Stimulated activated CD8-positive, alpha-beta memory T cell treated with anti-CD3 and anti-CD28 coated beads, Interleukin-4, amount 100 ng/mL, for 24 hours (primary cell): Measurements from ENCODE around the gene PTPRR.

Experiments
- DNase-seq: peaks from one replicate; pipeline ENCODE4 v3.0.0-alpha.2; 2020; ENCODE audit warnings: low read depth

Gene PTPRR

GRCh38 chr12:70908978-70909377 is 11.6 kb downstream of the PTPRR start:
- DNase-seq: no peak

- no peak for DNase-seq
Observed at GRCh38 chr12:70907412-70907811, 13.1 kb downstream of the PTPRR start.

GRCh38 chr12:70895956-70896355 is 24.6 kb downstream of the PTPRR start:
- no peak for DNase-seq

- DNase-seq: no peak
Observed at GRCh38 chr12:70892593-70892992, 27.9 kb downstream of the PTPRR start.

DNA sequence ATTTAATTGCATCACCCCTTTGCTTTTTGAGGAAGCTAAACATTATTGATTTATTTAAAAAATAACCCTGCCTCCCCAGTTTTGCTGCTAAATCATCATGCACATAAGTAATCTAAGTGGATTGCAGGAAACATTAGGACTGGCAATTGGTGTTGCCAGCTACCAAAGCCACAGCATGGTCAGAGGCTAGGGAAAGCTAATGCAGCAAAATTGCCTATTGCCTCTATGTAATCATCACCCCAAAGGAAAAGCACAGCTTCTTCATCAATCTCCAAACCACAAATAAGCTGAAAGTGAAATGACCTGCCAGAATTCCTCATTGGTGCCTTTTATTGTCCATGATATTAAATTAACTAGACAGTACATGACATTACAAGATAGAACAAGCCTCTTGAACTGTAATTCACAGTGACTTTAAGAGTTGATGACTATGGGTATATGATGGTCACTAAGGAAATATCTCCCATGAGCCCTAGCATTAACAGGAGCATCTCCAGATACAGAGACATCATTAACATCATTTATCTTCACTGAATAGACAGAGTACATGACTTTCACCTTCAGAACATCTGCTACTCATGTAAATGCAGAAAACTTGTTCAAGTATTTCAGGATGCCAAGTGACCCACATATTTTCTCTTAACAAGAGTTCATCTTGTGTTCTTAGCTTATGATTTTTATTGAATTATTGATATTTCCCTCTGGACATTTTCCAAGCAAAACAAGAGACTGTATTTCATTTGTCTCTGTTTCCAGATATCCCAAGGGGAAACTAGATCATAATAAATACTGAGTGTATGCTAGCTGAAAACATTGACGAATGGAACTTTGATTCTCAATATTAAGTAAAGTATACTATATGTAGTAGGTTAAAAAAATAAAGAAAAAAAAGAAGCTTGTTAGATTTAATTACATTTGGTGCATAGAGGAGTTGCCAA is 29.4 kb downstream of the PTPRR start:
- DNase-seq: no peak

- no peak for DNase-seq
Observed at GRCh38 chr12:70885956-70886355, 34.6 kb downstream of the PTPRR start.

GRCh38 chr12:70883855-70884254 is 36.7 kb downstream of the PTPRR start:
- DNase-seq: no peak

DNA sequence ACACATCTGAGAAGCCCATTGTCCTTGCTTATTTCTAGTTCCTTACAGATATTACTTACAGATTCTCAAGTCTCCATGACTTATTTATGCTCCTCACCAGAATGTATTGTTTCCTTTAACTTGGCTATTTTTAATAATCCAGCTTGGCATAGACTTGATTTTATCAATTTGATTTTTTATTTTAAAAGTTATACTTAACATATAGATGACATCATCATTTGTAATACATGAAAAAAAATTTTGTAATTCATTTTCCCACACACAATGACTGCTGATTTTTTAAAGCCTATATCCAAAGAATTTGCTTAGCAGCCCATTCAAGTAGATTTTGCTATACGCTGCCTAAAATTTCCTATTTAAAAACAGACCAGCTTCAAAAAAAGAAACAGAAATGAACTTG is 39.8 kb downstream of the PTPRR start:
- no peak for DNase-seq

DNA sequence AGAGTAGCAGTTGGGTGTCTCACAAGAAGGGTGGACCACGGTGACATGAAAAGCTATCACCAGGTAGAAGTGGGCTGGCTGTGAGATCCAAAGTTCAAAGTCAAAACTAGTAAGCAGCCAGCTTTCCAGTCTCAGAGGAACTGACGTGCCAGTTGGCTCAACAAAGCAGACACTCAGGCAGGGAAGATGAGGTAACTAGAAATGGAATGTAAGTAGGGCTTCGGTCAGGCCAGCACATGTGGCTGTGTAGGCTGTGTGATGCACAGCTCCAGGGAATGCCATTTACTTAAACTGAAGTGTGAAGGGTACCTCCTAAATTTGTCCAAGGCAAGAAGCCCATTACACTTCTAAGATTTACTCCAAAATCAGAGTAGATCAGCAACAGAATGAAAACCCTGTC is 43.6 kb downstream of the PTPRR start:
- no peak for DNase-seq

DNA sequence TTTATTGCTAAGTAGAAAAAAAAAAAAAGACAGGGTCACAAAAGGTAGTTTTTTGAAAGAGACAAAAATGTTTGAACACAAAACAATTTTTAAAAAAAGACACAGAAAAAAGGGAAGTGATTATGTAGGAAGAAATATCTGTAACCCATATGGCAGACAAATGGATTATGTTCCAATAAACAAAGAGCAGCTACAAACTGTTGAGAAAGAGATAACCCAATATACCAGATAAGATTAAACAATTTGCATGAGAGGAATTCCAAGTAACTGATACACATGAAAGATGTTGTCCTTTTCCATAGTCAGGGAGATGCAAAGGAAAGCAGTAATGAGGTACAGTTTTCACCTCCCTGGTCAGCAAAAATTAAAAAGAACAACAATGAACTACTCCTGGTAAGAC is 44.9 kb downstream of the PTPRR start:
- no peak for DNase-seq

GRCh38 chr12:70854881-70855568 is 65.5 kb downstream of the PTPRR start:
- no peak for DNase-seq

DNA sequence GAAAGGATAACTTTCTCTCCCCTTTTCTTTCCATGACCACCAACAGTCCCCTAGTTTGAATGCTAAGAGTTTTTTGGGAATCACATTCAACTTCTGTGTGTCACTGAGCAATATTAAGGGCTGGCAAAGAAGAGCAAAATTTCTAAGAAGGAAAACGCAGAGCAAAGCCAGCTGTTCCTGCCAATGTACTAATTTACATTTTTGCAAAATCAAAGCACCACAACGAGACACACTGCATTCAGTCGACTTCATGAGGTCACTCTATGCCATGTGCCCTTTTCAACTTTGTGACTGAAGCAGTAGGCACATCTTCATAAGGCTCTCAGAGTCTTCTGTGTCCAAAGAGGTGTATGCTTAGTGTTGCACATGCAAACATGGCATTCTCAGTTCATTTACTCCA is 66.4 kb downstream of the PTPRR start:
- DNase-seq: no peak

DNA sequence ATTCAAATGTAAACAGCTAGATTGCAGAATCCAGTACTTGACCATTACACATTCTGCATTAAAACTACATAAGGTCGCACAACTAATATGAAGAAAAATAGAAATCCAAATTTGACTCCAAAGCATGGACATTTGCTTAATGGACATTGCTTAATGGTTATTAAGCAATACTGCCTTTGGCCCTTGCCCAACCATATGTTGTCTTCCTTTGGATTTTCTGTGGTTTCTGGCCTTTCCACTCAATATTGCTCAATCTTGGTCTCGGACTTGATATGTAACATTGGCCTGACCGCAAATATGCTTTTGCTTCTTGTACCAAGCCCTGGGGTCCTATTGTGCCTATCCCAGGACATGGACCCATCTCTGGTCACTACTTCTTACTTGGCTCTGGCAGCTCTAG is 67.2 kb downstream of the PTPRR start:
- DNase-seq: no peak

GRCh38 chr12:70852416-70853150 is 68.0 kb downstream of the PTPRR start:
- no peak for DNase-seq

GRCh38 chr12:70849265-70849960 is 71.1 kb downstream of the PTPRR start:
- DNase-seq: no peak

DNA sequence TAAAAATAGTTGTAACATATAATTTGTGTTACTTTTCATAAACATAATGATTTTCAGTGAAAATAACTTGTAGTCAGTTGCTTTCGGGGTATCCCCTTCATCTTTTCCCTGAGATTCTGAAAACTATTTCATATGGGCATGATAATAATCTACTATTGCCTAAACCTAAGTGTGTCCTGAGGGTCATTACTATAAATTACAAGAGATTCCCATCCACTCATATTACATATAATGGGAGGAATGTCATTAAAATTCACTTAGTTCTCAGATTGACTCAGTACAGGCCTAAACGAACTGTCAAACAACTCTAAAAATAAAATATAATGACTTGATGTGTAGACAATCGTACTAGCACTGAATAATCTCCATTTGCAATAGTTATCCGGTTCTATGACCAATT is 72.7 kb downstream of the PTPRR start:
- no peak for DNase-seq

DNA sequence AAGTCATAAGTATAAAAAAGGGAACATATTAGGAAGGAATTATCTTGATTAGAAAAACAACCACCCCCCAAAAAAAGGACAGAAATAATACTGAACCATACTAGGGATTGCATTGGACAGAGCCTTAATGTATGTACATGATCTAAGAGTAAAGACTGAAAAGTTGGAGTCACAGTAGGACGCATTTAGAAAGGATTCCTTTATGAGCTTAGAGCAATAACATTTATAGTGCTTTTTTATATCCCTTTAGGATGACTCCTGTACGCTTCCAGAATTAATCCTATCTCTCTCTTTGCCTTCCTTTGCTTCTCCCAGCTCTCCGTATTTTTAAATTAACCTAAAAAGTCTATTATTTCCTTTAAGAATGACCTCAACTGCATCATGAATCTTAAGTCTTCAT is 75.3 kb downstream of the PTPRR start:
- no peak for DNase-seq

- no peak for DNase-seq
Observed at GRCh38 chr12:70843363-70843762, 77.2 kb downstream of the PTPRR start.

- DNase-seq: no peak
Observed at GRCh38 chr12:70842942-70843341, 77.6 kb downstream of the PTPRR start.

- no peak for DNase-seq
Observed at GRCh38 chr12:70842136-70842535, 78.4 kb downstream of the PTPRR start.

DNA sequence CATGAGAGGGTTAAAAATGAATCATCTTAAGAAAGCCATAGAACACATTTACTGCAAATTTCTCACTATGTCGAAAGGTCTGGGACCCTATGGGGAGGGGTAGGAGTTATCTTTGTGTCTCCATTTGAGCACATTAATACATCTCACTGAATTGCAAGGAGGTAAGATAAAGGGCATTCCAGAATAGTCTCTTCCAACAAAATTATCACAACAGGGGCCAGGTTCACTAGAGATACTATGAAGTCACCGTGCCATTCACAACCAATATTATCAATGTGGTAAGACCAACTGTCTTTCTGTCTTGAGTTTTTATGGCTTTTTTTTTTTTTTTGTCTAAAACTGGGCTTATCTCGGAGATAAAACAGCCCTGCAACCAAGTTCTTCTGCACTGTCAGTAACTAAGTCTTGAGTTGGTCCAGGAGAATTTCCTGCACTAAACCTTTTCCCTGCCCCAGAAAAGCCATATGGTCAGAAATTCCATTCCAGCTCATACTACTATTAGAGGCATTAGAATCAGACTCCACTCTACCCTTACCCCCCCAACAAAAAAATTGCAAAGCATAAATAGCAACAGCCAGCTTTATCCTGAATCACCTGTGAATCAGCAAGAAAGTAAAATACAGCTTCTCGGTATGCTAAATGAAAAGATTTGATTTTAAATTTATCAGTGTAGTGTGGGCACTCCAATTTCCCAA is 79.7 kb downstream of the PTPRR start:
- no peak for DNase-seq

DNA sequence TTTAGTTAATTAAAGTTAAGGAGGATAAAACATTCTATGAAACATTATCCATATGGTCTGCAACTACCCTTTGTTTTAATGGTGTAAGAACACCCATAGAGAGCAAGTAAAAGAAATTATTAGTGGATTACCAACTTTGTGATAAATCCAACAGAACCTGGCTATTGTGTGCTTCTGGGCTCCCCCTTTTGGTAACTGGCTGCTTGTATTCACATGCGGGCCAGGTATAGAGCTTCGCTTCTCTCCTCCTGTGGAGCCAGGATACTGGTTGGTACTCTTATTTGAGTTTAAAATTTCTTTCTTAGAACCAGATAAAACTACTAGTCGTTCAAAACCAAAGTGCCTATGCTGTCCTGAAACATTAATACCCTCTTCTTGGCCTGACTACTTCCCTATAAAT is 81.0 kb downstream of the PTPRR start:
- DNase-seq: no peak
